Measurements from ENCODE around the gene IL1RL1.

- TF ChIP-seq EZH2 (IDR thresholded peaks at IDR 0.05; ENCODE audit: insufficient read depth, low read length) (no peak), CTCF (IDR thresholded peaks at IDR 0.05; ENCODE audit: insufficient read depth, low read depth, low read length) (no peak)
Observed at GRCh38 chr2:102267774-102268173, 43.6 kb upstream of the IL1RL1 start.
